GM19240 (cell line): Measurements from ENCODE around the gene NHS.

ENCODE experiments used
- DNase-seq: peaks from one replicate; pipeline ENCODE4 v3.0.0; 2011; ENCODE audit warnings: low spot score; ENCODE audit not compliant: insufficient read length

Gene NHS

GRCh38 chrX:17405225-17405969 is 30.4 kb downstream of the NHS start:
- DNase-seq = no peak

- DNase-seq = no peak
Observed at GRCh38 chrX:17409566-17410290, 34.7 kb downstream of the NHS start.

GRCh38 chrX:17410651-17411050 is 35.7 kb downstream of the NHS start:
- DNase-seq = no peak

GRCh38 chrX:17411205-17411604 is 36.2 kb downstream of the NHS start:
- no peak for DNase-seq

- DNase-seq = no peak
Observed at GRCh38 chrX:17412692-17413091, 37.7 kb downstream of the NHS start.

- no peak for DNase-seq
Observed at GRCh38 chrX:17413228-17413627, 38.2 kb downstream of the NHS start.

- no peak for DNase-seq
Observed at GRCh38 chrX:17414027-17414658, 39.1 kb downstream of the NHS start.

- no peak for DNase-seq
Observed at GRCh38 chrX:17414839-17415238, 39.8 kb downstream of the NHS start.

GRCh38 chrX:17415242-17415810 is 40.3 kb downstream of the NHS start:
- no peak for DNase-seq

GRCh38 chrX:17417372-17417771 is 42.4 kb downstream of the NHS start:
- DNase-seq = no peak

GRCh38 chrX:17425136-17425535 is 50.1 kb downstream of the NHS start:
- DNase-seq = no peak

GRCh38 chrX:17425551-17425950 is 50.6 kb downstream of the NHS start:
- DNase-seq = no peak

- no peak for DNase-seq
Observed at GRCh38 chrX:17431171-17431570, 56.2 kb downstream of the NHS start.

GRCh38 chrX:17432158-17432557 is 57.2 kb downstream of the NHS start:
- DNase-seq = no peak

- no peak for DNase-seq
Observed at GRCh38 chrX:17433965-17434364, 59.0 kb downstream of the NHS start.

GRCh38 chrX:17435476-17435875 is 60.5 kb downstream of the NHS start:
- no peak for DNase-seq

- DNase-seq = no peak
Observed at GRCh38 chrX:17438221-17438620, 63.2 kb downstream of the NHS start.

GRCh38 chrX:17440258-17440657 is 65.3 kb downstream of the NHS start:
- DNase-seq = no peak

GRCh38 chrX:17440836-17441235 is 65.8 kb downstream of the NHS start:
- DNase-seq = no peak

- no peak for DNase-seq
Observed at GRCh38 chrX:17441965-17442364, 67.0 kb downstream of the NHS start.

- no peak for DNase-seq
Observed at GRCh38 chrX:17442898-17443297, 67.9 kb downstream of the NHS start.

- DNase-seq = no peak
Observed at GRCh38 chrX:17443556-17443955, 68.6 kb downstream of the NHS start.
